ENCODE measurements around the gene CCDC85A. TPM values are rescaled to one million over a fixed set of nuclear protein-coding genes. Genes with fewer than 3 reads are reported as not detected.

Gene CCDC85A
- polyA plus RNA-seq, 1 donor (not counting 4 experiments of a cell fraction or from before 2014, with no cell fraction given), result not detected

GRCh38 chr2:56297671-56298070 lies 113.9 kb downstream of the CCDC85A start:
- no peaks in the 10 kb centered on the region for H3K9me3 ChIP-seq (ENCODE audit: control insufficient read depth, low read depth, low read length)
- FAIRE-seq, result no peak
- no peaks in the 10 kb centered on the region for H3K27me3 ChIP-seq (ENCODE audit: control insufficient read depth, extremely low read depth, insufficient read depth, low read length)
- no peaks in the 10 kb centered on the region for H3K9me1 ChIP-seq (ENCODE audit: control insufficient read depth, extremely low read depth, insufficient read depth, low read length)
- no peak overlapping the region for H3K4me3 ChIP-seq (ENCODE audit: control insufficient read depth in 2 of 3, extremely low read depth in 1 of 3, insufficient read depth in 2 of 3, low read depth in 1 of 3, low read length in 3 of 3)
- TF ChIP-seq CTCF (optimal IDR thresholded peaks at IDR 0.05 in 1 of 3, IDR thresholded peaks at IDR 0.05 in 1 of 3, conservative IDR thresholded peaks at IDR 0.05 in 1 of 3; ENCODE audit: extremely low read depth in 1 of 3, insufficient read depth in 2 of 3, low read length in 3 of 3), result no peak
- TF ChIP-seq EZH2 (IDR thresholded peaks at IDR 0.05; ENCODE audit: low read length), result no peak
- no peak overlapping the region for H3K4me2 ChIP-seq (ENCODE audit: control insufficient read depth, extremely low read depth, insufficient read depth, low read depth, low read length)
- H3K9ac ChIP-seq (ENCODE audit: control insufficient read depth, extremely low read depth, insufficient read depth, low read length), result no peak overlapping the region
- dilution Hi-C loops (cut with MboI; ENCODE audit: extremely low pct_ligation_motif_present, low sequenced_read_pairs), result no loop called here
- H2AFZ ChIP-seq (ENCODE audit: control insufficient read depth, low read length), result no peak overlapping the region
- DNase-seq (ENCODE audit: low read depth, low spot score), result no peak
- H3K79me2 ChIP-seq (ENCODE audit: control insufficient read depth, insufficient read depth, low read length), result no peaks in the 10 kb centered on the region
- H3K27ac ChIP-seq (ENCODE audit: control insufficient read depth, insufficient read depth, low read length), result no peak overlapping the region
- no peaks in the 10 kb centered on the region for H3K4me1 ChIP-seq (ENCODE audit: control insufficient read depth, extremely low read depth, insufficient read depth, low read length)
- H4K20me1 ChIP-seq (ENCODE audit: control insufficient read depth, extremely low read depth, insufficient read depth, low read length), result no peaks in the 10 kb centered on the region
- H3K36me3 ChIP-seq (ENCODE audit: control insufficient read depth in 2 of 2, extremely low read depth in 1 of 2, insufficient read depth in 2 of 2, low read length in 2 of 2), result no peaks in the 10 kb centered on the region

- dilution Hi-C loops (cut with MboI; ENCODE audit: extremely low pct_ligation_motif_present, low sequenced_read_pairs), result no loop called here
- no peak overlapping the region for H3K4me3 ChIP-seq (ENCODE audit: control insufficient read depth in 2 of 3, extremely low read depth in 1 of 3, insufficient read depth in 2 of 3, low read depth in 1 of 3, low read length in 3 of 3)
- H4K20me1 ChIP-seq (ENCODE audit: control insufficient read depth, extremely low read depth, insufficient read depth, low read length), result no peaks in the 10 kb centered on the region
- H3K36me3 ChIP-seq (ENCODE audit: control insufficient read depth in 2 of 2, extremely low read depth in 1 of 2, insufficient read depth in 2 of 2, low read length in 2 of 2), result no peaks in the 10 kb centered on the region
- no peaks in the 10 kb centered on the region for H3K4me1 ChIP-seq (ENCODE audit: control insufficient read depth, extremely low read depth, insufficient read depth, low read length)
- no peaks in the 10 kb centered on the region for H3K9me3 ChIP-seq (ENCODE audit: control insufficient read depth, low read depth, low read length)
- no peak overlapping the region for H3K9ac ChIP-seq (ENCODE audit: control insufficient read depth, extremely low read depth, insufficient read depth, low read length)
- TF ChIP-seq EZH2 (IDR thresholded peaks at IDR 0.05; ENCODE audit: low read length), result no peak
- no peak for TF ChIP-seq CTCF (optimal IDR thresholded peaks at IDR 0.05 in 1 of 3, IDR thresholded peaks at IDR 0.05 in 1 of 3, conservative IDR thresholded peaks at IDR 0.05 in 1 of 3; ENCODE audit: extremely low read depth in 1 of 3, insufficient read depth in 2 of 3, low read length in 3 of 3)
- no peak overlapping the region for H3K4me2 ChIP-seq (ENCODE audit: control insufficient read depth, extremely low read depth, insufficient read depth, low read depth, low read length)
- no peak overlapping the region for H2AFZ ChIP-seq (ENCODE audit: control insufficient read depth, low read length)
- no peaks in the 10 kb centered on the region for H3K27me3 ChIP-seq (ENCODE audit: control insufficient read depth, extremely low read depth, insufficient read depth, low read length)
- DNase-seq (ENCODE audit: low read depth, low spot score) (no peak), FAIRE-seq (no peak)
- H3K79me2 ChIP-seq (ENCODE audit: control insufficient read depth, insufficient read depth, low read length), result no peaks in the 10 kb centered on the region
- no peaks in the 10 kb centered on the region for H3K9me1 ChIP-seq (ENCODE audit: control insufficient read depth, extremely low read depth, insufficient read depth, low read length)
- no peak overlapping the region for H3K27ac ChIP-seq (ENCODE audit: control insufficient read depth, insufficient read depth, low read length)
These were observed 115.4 kb downstream of the CCDC85A start for GRCh38 chr2:56299171-56299691.

Measured in keratinocyte (primary cell).